Measurements from ENCODE around the gene LCNL1.

GRCh38 chr9:136962163-136962562 lies 20.6 kb upstream of the LCNL1 start:
- TF ChIP-seq CTCF (IDR thresholded peaks at IDR 0.05) (no peak), POLR2A (IDR thresholded peaks at IDR 0.05) (no peak)
